HG02610 (cell line): ENCODE data around the gene KLC3.
"Not testable (repeated sequence)": the region's sequence is repeated elsewhere in the genome, so short reads cannot be mapped to it uniquely, and the experiment has no call there.

Experiments used
- ATAC-seq: cut with Tn5 transposase; IDR thresholded peaks from one replicate; pipeline ENCODE4 v1.9.1; 2021; ENCODE audit warnings: mild to moderate bottlenecking, moderate library complexity; ENCODE audit not compliant: unreplicated experiment

Gene KLC3

GRCh38 chr19:45315304-45315703 is 25.2 kb upstream of the KLC3 start:
- ATAC-seq, result no peak

GRCh38 chr19:45320997-45321775 is 19.4 kb upstream of the KLC3 start:
- no peak for ATAC-seq

GRCh38 chr19:45321848-45322247 is 18.7 kb upstream of the KLC3 start:
- no peak for ATAC-seq

DNA sequence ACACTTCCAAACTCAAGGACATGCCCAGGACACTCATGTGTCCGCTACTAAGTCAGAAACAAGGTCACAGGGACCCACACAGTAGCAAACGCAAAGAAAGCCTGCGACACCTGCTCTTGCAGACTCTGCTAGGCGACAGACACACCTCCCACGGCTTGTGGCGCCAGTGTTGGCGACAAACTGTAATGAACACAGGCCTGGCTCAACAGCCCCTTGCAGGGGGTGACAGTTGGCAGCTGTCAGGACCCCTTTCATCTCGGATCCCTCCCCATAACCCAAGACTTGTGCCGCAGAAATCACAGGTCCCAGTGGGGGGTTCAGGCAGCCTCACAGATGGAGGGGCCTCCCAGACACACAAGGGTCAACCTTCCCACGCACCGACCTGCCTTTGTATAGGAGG is 18.2 kb upstream of the KLC3 start:
- ATAC-seq, result no peak

DNA sequence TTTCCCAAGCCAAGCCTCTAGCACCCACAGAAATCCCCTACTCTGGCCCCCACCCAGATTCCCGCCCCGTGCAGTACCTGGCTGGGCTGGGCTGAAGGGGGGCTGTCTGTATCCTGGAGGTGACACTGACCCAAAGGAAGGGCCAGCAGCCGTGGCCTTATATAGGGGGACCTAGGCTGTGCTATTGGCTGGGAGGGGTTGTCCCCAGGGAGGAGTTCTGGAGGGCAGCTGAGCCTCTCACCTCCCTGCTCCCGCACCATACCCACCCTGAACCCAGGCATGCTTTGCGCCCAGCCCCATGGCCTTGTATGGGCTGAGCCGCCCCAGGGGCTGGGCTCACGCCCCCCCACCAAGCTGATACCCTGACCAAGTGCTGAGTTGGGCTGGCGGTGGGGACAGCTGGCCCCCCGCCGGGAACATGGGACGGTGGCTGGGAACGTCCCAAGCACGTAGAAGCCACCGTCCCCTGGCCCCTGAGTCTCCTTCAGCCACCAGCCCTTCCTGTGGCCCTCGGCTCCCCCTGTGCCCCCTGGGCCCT is 17.7 kb upstream of the KLC3 start, which contains the start of gene CKM:
CKM (minus strand) TSS at position 132 of the 538 bp plus-strand sequence. CDS start 3,162 bp downstream, outside the sequence.
- ATAC-seq, result no peak

DNA sequence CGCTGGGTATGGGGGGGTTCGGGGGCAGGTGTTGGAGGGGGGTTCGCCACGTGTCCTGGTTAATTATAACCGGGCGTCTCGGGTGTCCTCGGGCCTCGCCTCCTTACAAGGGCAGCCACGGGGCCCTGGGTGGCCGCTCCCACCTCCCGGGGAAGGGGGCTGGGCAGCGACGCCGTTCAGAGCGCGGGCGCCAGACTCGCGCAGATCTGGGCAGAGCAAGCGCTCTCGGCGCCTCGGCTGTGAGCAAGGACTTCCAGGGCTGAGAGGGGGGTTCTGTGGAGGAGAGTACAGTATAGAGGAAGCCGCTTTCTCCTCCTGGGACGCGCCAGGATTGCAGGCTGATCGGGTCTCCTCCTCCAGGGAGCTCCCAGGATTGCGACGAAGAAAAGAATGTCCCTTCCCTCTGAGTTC is 16.9 kb upstream of the KLC3 start:
- no peak for ATAC-seq

- no peak for ATAC-seq
Measured at GRCh38 chr19:45324349-45324907, 16.1 kb upstream of the KLC3 start.

GRCh38 chr19:45327404-45328143 is 13.0 kb upstream of the KLC3 start:
- ATAC-seq, result no peak

GRCh38 chr19:45331411-45331810 is 9.1 kb upstream of the KLC3 start:
- ATAC-seq, result no peak

GRCh38 chr19:45333609-45334303 is 6.8 kb upstream of the KLC3 start:
- no peak for ATAC-seq

DNA sequence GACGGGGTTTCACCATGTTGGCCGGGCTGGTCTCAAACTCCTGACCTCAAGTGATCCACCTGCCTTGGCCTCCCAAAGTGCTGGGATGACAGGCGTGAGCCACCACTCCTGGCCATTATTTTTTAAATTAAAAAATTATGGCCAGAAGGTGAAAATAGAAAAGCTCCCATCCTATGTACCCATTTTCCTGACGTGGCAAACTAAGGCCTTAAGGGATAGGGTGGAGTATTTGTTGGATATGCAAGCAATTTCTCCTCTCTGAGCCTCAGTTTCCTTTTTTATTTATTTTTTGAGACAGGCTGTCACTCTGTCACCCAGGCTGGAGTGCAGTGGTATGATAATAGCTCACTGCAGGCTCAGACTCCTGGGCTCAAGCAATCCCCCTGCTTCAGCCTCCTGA is 5.7 kb upstream of the KLC3 start:
- ATAC-seq, result not testable (repeated sequence)

DNA sequence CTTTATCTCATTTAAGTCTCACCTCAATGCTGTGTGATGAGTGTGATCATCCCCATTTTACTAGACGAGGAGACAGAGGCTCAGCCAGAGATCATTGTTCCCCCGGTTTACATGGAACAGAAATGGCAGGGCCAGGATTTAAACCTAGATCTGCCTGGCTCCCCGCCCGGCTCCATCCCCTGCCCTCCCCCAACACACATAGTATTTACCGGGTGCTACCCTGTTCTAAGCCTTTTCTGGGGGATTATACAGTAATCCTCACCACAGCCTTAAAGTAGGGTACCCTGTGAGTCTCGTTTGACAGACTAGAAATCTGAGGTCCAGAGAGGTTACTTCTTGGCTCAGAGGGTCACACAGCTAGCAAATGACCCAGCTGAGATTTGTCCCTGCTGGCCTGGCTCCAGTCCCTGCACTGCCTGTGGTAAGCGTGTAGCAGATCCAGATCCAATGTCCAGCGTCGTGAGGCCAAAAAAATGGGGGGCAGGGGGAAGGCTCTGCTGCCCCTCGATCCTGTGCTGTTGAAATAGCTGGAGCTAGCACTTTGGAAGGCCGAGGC is 3.8 kb upstream of the KLC3 start:
- ATAC-seq, result no peak

DNA sequence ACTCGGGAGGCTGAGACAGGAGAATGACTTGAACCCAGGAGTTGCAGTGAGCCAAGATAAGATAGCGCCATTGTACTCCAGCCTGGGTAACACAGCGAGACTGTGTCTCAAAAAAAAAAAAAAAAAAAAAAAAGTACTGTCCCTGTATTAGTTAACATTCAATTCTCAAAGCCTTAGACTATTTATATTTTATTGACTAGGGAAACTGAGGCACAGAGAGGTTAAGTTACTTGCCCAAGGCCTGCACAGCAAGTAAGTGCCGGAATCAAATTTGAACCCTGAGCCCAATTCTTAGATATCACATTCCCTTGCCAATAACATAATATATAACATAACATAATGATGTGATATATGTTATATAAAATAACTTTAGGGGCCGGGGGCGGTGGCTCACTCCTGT is 921 bp upstream of the KLC3 start:
- ATAC-seq, result no peak

DNA sequence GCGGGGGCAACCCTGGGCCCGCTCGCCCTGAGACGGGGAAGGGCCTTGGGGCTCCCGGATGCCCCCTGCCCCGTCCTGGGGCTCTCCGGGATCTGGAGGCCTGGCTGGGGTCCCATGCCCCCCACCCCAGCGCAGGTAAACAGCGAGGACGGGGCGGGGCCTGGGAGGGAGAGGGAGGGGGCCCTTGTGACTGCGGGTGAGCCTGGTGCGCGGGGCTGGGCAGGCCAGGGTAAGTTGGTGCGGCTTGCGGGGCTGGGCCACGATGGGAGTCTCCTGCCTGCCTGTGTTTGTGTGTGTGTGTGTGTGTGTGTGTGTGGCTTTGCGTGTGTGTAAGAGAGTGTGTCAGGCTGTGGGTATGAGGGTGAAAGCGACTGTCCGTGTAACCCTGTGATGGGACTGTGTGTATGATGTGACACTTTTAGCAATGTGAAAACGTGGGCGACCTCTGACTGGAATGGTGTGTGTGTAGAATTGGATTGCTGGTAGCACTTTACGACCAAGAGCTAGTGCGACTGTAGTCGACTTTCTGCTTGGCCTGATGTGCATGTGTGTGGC is 426 bp downstream of the KLC3 start:
- no peak for ATAC-seq

DNA sequence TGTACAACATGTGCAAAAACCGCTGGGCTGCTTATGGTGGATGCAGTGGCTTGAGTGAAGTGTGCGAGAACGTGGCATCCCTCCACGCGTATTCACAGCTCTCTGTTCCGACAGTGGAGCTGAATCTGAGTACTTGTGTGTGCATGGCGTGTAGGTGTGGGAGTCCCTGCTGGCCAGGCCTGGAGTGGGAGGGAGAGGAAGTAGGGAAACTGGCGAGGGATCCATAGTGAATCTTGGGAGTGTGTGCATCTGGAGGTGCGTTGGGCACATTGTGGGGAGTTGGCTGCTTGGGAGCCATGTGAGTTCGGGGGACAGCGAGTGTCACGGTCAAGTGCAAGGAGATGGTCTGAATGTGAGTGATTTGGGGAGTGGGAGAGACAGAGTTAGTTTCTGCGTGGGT is 2.4 kb downstream of the KLC3 start:
- no peak for ATAC-seq

DNA sequence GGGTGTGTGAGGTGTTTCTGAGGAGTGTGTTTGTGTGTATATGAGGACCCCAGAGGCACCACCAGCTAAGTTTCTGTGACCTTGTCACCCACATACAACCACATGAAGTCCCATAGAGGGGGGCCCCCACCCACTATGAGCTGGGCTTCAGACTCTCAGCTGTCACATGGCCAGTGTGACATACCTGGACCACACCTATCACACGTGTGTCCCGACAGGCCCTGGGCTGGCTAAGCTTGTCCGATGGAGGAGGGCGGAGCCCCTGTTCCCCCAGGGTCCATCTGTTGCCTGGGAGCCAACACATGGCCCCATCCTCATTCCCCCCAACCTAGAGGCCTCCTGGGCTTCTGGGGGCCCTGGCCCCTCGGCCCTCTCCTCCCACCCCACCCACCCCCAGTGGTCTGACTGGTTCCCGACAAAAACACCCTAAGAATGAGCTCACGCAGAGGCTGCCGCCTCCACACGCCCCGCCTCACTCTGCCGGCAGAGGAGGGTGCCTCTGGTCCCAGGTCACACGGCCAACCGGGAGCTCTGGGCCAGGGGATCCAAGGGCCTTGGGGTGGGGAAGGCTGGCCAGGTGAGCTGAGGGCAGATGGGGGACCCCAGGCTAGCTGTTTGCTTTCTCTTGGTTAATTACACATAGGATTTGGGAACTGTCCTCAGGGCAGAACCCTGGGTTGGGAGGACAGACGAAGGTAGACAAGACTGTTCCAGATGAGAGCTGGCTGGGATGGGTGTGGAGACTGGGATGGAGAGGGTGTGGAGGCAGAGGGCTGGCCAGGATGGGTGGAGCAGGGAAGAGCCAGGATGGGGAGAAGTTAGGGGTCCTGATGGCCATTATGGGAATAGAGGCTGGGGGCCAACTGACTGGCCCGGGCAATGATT is 4.3 kb downstream of the KLC3 start:
- ATAC-seq, result no peak

DNA sequence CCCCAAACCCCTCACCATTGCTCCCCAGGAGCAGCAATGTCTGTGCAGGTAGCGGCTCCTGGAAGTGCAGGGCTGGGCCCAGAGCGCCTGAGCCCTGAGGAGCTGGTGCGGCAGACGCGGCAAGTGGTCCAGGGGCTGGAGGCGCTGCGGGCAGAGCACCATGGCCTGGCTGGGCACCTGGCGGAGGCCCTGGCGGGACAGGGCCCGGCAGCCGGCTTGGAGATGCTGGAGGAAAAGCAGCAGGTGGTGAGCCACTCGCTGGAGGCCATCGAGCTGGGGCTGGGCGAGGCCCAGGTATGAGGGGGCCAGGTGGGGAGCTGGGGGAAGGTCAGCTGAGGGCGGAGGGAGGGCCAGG is 4.9 kb downstream of the KLC3 start:
- ATAC-seq, result no peak

GRCh38 chr19:45346449-45346848 is 5.9 kb downstream of the KLC3 start:
- no peak for ATAC-seq

DNA sequence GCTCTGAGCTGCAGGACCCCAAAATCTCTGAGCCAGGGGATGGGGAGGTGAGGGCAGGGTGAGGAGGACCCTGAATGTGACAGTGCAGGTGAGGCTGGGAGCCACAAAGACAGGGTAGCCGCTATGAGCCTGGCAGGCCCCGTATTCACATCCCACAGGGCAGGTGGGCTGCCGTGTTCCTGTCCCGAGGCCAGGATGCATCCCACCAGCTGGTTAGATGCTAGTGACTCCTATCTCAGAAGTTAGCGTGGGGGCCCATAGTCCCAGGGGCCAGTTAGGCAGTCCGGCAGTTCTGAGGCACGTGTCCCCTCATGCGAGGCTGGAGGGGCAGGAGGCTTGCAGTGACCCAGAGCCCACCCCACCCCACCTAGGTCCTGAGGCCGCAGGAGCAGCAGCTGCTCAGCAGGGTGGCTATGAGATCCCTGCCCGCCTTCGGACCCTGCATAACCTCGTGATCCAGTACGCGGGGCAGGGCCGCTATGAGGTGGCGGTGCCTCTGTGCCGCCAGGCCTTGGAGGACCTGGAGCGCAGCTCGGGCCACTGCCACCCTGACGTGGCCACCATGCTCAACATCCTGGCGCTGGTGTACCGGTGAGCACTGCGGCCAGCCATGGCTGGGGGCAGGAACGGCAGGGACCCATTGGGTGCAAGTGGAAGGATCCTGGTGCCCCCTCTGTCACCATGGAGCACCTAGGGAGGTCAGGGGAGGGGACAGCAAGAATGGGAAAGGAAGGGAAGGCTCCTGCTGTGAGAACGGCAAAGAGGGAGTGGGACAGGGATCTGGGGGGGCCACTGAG is 7.2 kb downstream of the KLC3 start:
- no peak for ATAC-seq
